Stomach (tissue), 9 donors: ENCODE results near the gene COL4A2. TPM values are rescaled to one million over a fixed set of nuclear protein-coding genes. Genes with fewer than 3 reads are reported as not detected.

Experiments
- DNase-seq, 2 donors: peaks; one replicate each; pipeline versions ENCODE4 v3.0.0 to v3.0.0-alpha.2; 2013 to 2019
- H3K27ac ChIP-seq, 5 donors: fragments of 200-600 bp in 4 of 5; sonication (generic) in 4 of 5; one replicate each; pipeline ENCODE4 v1.5.1; 2013 to 2019; ENCODE audit warnings: mild to moderate bottlenecking in 1 of 5, moderate library complexity in 1 of 5
- H3K27me3 ChIP-seq, 3 donors: fragments of 200-600 bp; sonication (generic); one replicate each; pipeline ENCODE4 v1.5.1; 2017 to 2019; ENCODE audit warnings: mixed run types in 1 of 3
- H3K36me3 ChIP-seq, 4 donors: fragments of 200-600 bp; sonication (generic); 1 replicate in 3 of 4; 2 replicates in 1 of 4; pipeline ENCODE4 v1.5.1; 2016 to 2019
- H3K4me1 ChIP-seq, 4 donors: fragments of 200-600 bp; sonication (generic); one replicate each; pipeline ENCODE4 v1.5.1; 2016 to 2019
- H3K4me3 ChIP-seq, 4 donors: fragments of 200-600 bp; sonication (generic) in 3 of 4; one replicate each; pipeline ENCODE4 v1.5.1; 2016 to 2019; ENCODE audit warnings: mild to moderate bottlenecking in 1 of 4
- H3K9me3 ChIP-seq, 4 donors: fragments of 200-600 bp; sonication (generic); one replicate each; pipeline ENCODE4 v1.5.1; 2016 to 2019
- EP300 ChIP-seq: sonication (generic); formaldehyde crosslinking; IDR thresholded peaks from one replicate; pipeline ENCODE4 v1.6.1; 2017; ENCODE audit warnings: antibody characterized with exemption
- POLR2A ChIP-seq, 4 donors: fragments of 450-650 bp; IDR thresholded peaks; one replicate each; pipeline ENCODE4 v1.6.1; 2016; ENCODE audit warnings: antibody characterized with exemption in 4 of 4, control low read depth in 2 of 4, mild to moderate bottlenecking in 1 of 4, moderate library complexity in 1 of 4
- POLR2AphosphoS5 ChIP-seq, 3 donors: sonication (generic); formaldehyde crosslinking; IDR thresholded peaks; one replicate each; pipeline ENCODE4 v1.6.1; 2016; ENCODE audit warnings: antibody characterized with exemption in 3 of 3
- WGBS, 5 donors: extraction: QIAGEN DNeasy Blood & Tissue Kit in 3 of 5; methylation state at CpG; one replicate each; pipeline versions ENCODE4 v1.1.5 to v1.1.7; 2013 to 2018; 5-methylcytosine and 5-hydroxymethylcytosine counted together
- intact Hi-C: fragments of 100-400 bp; cut with DNase I; formaldehyde crosslinking; loops from one replicate; pipeline ENCODE4 v1.15.1; 2023; ENCODE audit warnings: low total_unique reads
- polyA plus RNA-seq, 3 donors: library from polyadenylated mRNA; stranded (reverse); fragments of 200-250 nt; gene quantifications; one replicate each; pipeline ENCODE4 v1.2.3, GENCODE V29; 2013
- total RNA-seq, 5 donors: library from RNA; depleted of rRNA; stranded (reverse); fragments of >200 nt; gene quantifications; one replicate each; pipeline versions ENCODE4 v1.1.0 to v1.2.3, GENCODE V29; 2014 to 2016
- TF ChIP-seq, protein P1 (sequence below), 7 experiments: fragments of 450-650 bp in 4 of 7; fragments of 200-600 bp in 3 of 7; sonication (generic) in 3 of 7; IDR thresholded peaks; one replicate each; pipeline ENCODE4 v1.5.1; 2016 to 2019; ENCODE audit warnings: antibody characterized with exemption in 7 of 7, control low read depth in 2 of 7, mild to moderate bottlenecking in 1 of 7
- donor health status: healthy with polysubstance abuse.
- donor health status: Bipolar disorder and iron deficiency.
- donor health status: healthy.

The COL4A2 gene
- total and polyA plus RNA-seq, 8 donors = 24.0 to 531 (median 214) TPM

DNA sequence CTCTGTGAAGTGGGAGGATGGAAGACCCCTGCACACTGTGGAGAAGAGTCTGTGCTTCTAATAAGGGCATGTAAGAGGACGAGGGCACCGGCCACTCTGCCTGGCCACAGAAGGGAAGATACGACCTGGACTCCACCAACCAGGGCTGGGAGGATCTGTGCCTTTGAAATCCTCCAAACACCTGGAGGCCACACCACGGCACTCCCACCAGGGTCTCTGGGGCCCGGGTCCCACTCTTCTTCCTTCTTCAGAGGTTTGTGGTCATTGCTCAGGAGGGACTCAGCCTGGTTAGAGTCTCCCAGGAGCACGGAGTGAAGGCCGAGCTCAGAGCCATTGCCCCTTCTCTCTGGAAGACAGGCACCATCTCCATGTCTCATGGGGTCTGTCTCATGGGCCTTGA is 212.4 kb downstream of the COL4A2 start:
- Histone ChIP-seq H3K4me3 (no peak overlapping the region), H3K4me1 (peaks cover 27 to 71% (median 54%) of the 10 kb centered on the region in 4 donors), H3K27ac (peak overlapping the region in 4 of 5 donors; percentile 64 to 87 (median 84)), H3K9me3 (no peaks in the 10 kb centered on the region), H3K27me3 (no peaks in the 10 kb centered on the region), H3K36me3 (peaks cover 20 to 36% (median 30%) of the 10 kb centered on the region in 4 donors)
- no peak for DNase-seq
- 82 to 97% (median 85%) methylated on average over 5 to 7 of the region's 7 CpGs for WGBS, 5 donors
- TF ChIP-seq POLR2A (IDR thresholded peaks at IDR 0.05) = no peak
- no peak for TF ChIP-seq EP300
- intact Hi-C loops = no loop called here

DNA sequence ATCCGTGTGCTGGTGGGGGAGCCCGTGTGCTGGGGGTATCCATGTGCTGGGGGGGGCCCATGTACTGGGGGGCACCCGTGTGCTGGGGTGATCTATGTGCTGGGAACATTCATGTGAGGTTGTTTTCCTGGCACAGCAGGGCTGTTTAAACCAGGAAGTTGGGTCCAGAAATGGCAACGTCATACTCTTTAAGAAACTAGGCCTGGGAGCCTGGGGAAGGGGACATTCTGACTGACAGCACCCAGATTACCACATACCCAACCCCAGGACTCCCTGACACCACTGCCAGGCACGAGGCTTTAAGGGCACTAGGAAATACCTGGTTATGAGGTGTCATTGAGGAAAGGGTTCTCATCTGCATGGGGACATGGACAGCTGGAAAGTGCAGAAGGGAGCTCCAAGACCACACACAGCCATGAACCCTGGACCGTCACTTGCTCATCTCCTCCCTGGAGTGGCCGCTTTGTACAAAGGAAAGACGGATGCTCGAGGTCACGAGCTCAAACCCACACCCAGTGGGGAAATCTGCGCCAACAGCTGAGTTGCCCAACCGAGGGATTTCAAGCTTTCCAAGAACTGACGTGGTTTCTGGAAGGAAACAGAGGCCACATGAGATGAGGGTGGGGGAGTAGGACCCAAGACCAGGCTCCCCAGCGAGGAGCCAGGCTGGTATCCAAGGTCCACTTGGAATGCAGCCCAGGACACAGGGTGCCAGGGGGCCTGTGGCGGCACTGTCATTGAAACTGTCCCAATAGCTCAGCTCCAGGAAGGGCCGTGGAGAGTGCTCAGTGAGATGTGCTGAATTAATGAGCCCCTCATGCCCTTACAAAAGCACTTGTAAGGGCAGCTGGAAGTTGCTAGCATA is 213.6 kb downstream of the COL4A2 start:
- no peaks in the 10 kb centered on the region for H3K9me3 ChIP-seq
- intact Hi-C loops = no loop called here
- DNase-seq = peak; percentile 63 to 68
- TF ChIP-seq POLR2AphosphoS5 (IDR thresholded peaks at IDR 0.05) (peak; percentile 62 to 85 (median 77)), EP300 (peak; percentile 96)
- TF ChIP-seq, protein P1, sequence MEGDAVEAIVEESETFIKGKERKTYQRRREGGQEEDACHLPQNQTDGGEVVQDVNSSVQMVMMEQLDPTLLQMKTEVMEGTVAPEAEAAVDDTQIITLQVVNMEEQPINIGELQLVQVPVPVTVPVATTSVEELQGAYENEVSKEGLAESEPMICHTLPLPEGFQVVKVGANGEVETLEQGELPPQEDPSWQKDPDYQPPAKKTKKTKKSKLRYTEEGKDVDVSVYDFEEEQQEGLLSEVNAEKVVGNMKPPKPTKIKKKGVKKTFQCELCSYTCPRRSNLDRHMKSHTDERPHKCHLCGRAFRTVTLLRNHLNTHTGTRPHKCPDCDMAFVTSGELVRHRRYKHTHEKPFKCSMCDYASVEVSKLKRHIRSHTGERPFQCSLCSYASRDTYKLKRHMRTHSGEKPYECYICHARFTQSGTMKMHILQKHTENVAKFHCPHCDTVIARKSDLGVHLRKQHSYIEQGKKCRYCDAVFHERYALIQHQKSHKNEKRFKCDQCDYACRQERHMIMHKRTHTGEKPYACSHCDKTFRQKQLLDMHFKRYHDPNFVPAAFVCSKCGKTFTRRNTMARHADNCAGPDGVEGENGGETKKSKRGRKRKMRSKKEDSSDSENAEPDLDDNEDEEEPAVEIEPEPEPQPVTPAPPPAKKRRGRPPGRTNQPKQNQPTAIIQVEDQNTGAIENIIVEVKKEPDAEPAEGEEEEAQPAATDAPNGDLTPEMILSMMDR (IDR thresholded peaks at IDR 0.05) = no peak
- H3K27ac ChIP-seq = peak overlapping the region; percentile 18 to 87 (median 83)
- WGBS, 5 donors = 34 to 48% (median 38%) methylated on average over 16 of the region's 16 CpGs
- H3K36me3 ChIP-seq = peaks cover 20 to 32% (median 27%) of the 10 kb centered on the region in 4 donors
- no peak overlapping the region for H3K4me3 ChIP-seq
- peaks cover 39 to 83% (median 65%) of the 10 kb centered on the region in 4 donors for H3K4me1 ChIP-seq
- H3K27me3 ChIP-seq = no peaks in the 10 kb centered on the region

DNA sequence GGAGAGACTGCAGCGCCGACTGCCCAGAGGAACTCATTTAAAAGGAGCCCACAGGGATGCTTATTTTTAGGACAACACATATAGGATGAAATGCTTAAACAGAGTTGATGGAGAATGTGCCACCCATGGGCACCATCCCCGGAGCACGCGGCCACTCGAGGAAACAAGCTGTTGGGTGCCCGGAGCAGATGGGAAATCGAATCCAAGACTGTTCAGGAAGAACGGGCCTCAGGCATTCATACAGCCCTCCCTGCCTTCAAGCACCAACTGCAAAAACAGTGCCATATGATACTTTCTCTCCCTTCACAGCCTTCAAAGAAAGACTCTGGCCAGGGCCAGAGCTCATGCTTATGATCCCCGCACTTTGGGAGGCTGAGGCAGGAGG is 214.2 kb downstream of the COL4A2 start:
- Histone ChIP-seq H3K4me1 (peaks cover 45 to 89% (median 72%) of the 10 kb centered on the region in 4 donors), H3K36me3 (peaks cover 20 to 32% (median 27%) of the 10 kb centered on the region in 4 donors), H3K4me3 (no peak overlapping the region), H3K27ac (peak overlapping the region in 4 of 5 donors; percentile 64 to 87 (median 84)), H3K9me3 (no peaks in the 10 kb centered on the region), H3K27me3 (no peaks in the 10 kb centered on the region)
- intact Hi-C loops = no loop called here
- WGBS, 5 donors = 67 to 87% (median 74%) methylated on average over 10 of the region's 10 CpGs
- TF ChIP-seq POLR2AphosphoS5 (IDR thresholded peaks at IDR 0.05) (no peak), EP300 (no peak), POLR2A (IDR thresholded peaks at IDR 0.05) (no peak)
- TF ChIP-seq, protein P1 (IDR thresholded peaks at IDR 0.05) = no peak
- DNase-seq = no peak

DNA sequence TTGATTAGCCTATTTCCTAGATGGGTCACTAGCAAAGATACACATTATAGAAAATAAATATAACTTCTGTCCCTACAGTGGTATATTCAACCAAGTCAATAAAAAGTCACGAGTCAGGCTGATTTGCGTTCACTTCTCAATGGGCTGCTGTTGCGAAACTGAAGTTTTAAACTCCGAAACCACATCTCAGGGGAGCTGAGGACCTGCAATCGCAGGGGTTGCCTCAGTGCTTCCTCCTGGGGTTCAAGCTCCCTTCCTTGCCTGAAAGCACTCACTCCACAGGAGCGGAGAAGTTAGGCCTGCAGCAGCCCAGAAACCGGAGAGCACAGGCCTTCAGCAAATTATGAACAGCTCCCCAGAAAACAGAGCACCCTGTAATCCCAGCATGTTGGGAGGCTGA is 214.9 kb downstream of the COL4A2 start:
- Histone ChIP-seq H3K27ac (peak overlapping the region in 4 of 5 donors; percentile 64 to 87 (median 84)), H3K4me3 (no peak overlapping the region), H3K27me3 (no peaks in the 10 kb centered on the region), H3K36me3 (peaks cover 20 to 32% (median 27%) of the 10 kb centered on the region in 4 donors), H3K4me1 (peaks cover 51 to 96% (median 78%) of the 10 kb centered on the region in 4 donors), H3K9me3 (no peaks in the 10 kb centered on the region)
- DNase-seq = no peak
- TF ChIP-seq POLR2AphosphoS5 (IDR thresholded peaks at IDR 0.05) = no peak
- TF ChIP-seq POLR2A (IDR thresholded peaks at IDR 0.05) = no peak
- no peak for TF ChIP-seq EP300
- TF ChIP-seq, protein P1 (IDR thresholded peaks at IDR 0.05) = no peak
- WGBS, 5 donors = 74 to 90% (median 86%) methylated on average over 7 of the region's 7 CpGs
- intact Hi-C loops = no loop called here
